NCI-H82 treated with DMSO at 0.1 percent for 48 hours (cell line): ENCODE results near the gene GARS1.
"Not testable (repeated sequence)": the region's sequence is repeated elsewhere in the genome, so short reads cannot be mapped to it uniquely, and the experiment has no call there.

Experiments used
- DNase-seq: peaks from one replicate; lab custom pipeline; 2025; ENCODE audit not compliant: unreplicated experiment; lab: John Stamatoyannopoulos, UW

Gene GARS1

DNA sequence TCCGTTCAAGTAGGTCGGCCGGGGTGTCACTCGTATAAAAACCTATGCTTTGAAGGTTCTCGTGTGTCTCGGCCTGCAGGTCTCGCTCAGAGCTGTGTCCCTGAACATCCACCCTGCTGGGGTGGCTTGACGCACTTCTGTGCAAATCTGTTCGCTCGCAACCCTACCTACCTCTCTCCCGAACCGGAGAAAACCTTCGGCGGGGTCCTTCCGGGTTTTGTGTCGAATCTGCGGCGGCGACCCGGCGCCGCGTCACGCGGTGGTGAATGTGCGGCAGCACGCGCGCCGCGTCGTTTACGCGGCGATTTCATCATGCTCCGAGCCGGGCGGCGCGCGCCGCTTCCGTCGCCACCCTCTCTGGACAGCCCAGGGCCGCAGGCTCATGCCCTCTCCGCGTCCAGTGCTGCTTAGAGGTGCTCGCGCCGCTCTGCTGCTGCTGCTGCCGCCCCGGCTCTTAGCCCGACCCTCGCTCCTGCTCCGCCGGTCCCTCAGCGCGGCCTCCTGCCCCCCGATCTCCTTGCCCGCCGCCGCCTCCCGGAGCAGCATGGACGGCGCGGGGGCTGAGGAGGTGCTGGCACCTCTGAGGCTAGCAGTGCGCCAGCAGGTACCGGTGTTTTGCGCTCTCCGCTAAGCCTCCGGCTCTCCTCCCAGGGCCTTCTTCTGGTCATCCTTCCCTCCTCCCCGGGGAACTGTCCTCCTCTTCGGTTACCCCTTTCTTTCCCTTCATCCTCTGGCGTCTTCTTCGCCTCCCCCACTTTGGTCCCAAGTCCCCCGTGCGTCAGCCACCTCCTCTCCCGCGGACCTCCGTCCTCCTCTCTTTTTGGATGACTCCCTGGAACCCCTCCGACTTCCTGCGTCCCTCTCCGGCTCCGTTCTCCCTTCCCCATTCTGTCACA, at the start of gene GARS1:
TSS of gene GARS1 (plus strand) at position 339 of the 896 bp plus-strand sequence. CDS start at position 383, 44 bp downstream.
- DNase-seq: peak; percentile 38

- no peak for DNase-seq
Measured at GRCh38 chr7:30545791-30546555, 48.7 kb upstream of the GARS1 start.

- DNase-seq: no peak
Measured at GRCh38 chr7:30546596-30546995, 48.1 kb upstream of the GARS1 start.

- peak; percentile 34 for DNase-seq
Measured at GRCh38 chr7:30548845-30549244, 45.8 kb upstream of the GARS1 start.

DNA sequence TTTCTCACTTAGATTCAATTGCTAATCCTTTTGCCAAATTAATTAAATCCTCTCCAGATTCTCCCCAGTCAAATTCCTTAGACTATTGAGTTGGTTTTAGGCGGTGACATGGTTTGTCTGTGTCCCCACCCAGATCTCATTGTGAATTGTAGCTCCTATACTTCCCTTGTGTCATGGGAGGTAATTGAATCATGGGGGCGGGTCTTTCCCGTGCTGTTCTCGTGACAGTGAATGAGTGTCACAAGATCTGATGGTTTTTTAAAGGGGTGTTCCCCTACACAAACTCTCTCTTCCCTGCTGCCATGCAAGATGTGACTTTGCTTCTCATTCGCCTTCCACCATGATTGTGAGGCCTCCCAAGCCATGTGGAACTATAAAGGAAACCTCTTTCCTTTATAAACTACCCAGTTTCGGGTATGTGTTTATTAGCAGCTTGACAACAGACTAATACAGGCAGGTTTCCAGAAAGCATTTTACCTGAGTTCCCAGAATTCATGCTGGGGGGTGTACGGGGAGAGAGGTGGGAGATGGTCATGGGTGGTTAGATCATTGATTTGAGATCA, 44.7 kb upstream of the GARS1 start:
- DNase-seq: no peak

GRCh38 chr7:30552330-30552729, 42.3 kb upstream of the GARS1 start:
- DNase-seq: no peak

DNA sequence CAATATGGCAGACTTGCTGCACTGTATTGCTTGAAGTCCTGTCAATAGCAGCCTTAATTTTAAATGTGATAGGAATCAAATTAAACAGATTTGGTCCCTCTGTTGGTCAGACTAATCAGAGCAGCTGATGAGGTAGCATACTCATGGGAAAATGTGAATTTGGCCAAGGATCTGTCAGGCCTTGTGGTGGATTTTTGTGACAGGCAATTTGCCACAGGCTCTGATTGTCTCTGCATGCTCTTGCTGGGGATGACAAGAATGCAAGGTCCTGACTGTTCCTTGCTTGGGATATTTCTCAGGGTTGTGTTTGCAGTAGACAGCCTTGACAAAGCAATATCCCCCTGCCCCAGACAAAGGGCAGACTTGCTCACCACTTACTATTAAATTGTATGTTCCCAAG, 41.5 kb upstream of the GARS1 start:
- DNase-seq: no peak

DNA sequence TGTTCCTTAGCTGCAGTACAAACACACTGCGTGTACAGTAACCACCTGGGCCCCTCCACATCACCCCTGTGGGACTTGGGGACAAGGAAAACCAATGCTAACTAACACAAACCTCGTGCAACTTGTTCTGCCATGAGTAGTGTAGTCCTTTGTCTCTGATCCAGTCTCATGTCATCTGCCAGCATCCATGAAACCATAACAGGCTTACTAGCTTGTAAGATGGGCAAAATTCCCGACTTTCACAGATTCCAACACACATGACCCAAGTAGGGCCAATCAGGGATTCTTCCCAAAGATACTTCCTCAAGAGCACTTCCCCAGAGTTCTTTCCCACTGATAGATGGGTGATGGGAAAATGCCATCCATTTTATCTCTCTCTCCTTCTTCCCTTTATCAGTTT, 41.1 kb upstream of the GARS1 start:
- DNase-seq: no peak

DNA sequence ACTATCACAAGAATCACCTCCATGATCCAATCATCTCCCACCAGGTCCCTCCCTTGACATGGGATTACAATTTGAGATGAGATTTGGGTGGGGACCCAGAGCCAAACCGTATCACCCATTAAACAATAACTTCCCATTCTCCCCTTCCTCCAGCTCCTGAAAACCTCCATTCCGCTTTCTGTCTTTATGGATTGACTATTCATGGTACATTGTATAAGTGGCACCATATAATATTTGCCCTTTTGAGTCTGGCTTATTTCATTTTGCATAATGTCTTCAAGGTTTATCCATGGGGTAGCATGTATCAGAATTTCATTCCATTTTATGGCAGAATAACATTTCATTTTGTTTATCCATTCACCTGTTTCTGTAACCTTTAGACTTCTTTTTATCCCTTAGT, 39.2 kb upstream of the GARS1 start:
- DNase-seq: no peak

DNA sequence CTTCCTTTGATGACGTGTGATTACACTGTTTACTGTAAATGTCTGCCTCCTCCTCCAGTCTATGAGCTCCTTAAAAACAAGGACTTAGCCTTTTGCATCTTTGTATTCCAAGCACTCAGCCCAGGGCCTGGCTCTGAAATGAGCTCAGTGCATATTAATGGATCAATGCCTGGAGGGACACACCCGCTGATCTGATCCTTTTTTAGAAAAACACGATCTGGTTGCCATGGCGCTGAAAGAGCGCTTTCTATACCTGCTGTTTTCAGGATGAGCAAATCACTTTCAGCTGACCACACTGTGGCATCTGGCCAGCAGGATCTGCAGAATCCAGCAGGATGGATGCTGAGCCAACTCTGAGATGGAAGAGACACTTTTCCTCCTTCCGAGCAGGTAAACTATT, 37.8 kb upstream of the GARS1 start:
- DNase-seq: no peak

DNA sequence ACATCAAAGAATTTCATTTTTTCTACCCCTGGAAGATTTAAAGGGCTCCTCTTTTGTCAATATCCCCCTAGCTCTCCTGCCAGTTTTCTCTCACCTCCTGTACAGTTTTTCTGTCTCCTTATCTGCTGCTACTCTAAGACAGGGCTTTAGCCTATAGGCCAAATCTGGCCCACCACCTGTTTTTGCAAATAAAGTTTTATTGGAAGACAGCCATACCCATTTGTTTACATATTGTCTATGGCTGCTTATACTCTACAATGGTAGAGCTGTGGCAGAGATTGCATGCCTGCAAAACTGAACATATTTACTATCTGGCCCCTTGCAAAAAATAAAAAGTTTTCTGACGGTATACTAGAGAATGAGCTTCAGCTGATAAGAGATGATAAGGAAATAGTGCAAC, 37.4 kb upstream of the GARS1 start:
- no peak for DNase-seq

DNA sequence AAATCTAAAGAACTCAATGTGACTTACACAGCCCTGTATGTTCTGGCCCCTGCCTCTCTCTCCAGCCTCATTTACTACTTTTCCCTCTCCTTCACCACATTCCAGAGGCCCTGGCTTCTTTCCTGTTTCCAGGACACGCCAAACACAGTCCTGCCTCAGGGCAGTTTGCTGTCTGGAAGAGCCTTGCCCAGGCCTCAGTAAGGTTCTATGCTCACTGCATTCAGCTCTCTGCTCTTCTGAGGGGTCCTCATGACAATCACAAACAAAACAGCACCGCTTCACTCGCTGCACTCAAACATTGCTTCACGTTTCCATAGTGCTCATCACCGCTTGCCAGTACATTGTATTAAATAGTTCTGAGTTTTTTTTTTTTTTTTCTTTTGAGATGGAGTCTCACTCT, 35.1 kb upstream of the GARS1 start:
- no peak for DNase-seq

- DNase-seq: no peak
Measured at GRCh38 chr7:30561389-30561788, 33.3 kb upstream of the GARS1 start.

GRCh38 chr7:30562498-30562897, 32.2 kb upstream of the GARS1 start:
- DNase-seq: no peak

DNA sequence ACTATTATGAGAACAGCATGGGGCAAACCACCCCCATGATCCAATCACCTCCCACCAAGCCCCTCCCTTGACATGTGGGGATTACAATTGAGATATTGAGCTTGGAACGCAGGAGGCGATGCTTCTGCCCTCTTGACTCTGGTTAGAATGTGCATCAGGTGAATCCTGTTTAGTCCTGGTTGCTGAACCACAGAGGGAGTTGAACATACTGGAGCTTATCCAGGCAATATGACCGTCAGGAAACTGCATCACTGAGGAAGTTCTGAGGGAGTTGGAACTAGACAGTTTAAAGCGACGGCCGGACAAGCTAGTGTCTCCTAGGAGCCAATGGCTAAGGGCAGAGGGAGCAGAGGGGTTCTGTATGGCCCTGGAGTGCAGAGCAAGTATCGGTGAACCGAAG, 31.8 kb upstream of the GARS1 start:
- no peak for DNase-seq

- DNase-seq: no peak
Measured at GRCh38 chr7:30563326-30563942, 31.2 kb upstream of the GARS1 start.

DNA sequence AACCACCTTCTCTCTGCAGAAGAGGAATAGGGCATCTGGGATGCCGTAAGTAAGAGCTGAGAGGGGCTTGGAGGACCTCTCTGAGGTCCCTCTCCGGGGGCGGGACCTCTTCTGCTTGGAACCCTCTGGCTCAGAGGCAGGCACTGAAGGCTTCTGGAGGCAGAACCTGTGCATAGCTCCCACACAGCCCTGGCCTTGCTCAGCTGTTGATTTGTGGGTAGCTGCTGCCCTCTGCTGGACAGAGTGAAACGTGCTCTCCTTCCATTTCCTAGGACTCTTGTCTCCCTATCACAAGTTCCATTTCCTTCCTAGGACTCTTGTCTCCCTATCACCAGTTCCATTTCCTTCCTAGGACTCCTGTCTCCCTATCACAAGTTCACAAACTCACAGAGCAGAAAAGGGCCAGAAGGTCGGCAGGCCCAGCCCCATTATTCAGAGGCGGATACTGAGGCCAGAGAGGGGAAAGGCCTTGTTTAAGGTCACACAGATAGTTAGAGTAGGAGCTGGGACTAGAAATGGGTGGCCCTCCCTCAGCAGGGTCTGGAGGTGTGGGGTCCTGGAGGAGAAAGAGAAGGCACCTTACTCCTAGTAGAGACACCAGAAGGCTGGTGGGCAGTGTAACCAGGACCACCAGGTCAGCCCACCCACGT, 30.3 kb upstream of the GARS1 start:
- DNase-seq: peak; percentile 68

- DNase-seq: no peak
Measured at GRCh38 chr7:30566596-30566995, 28.1 kb upstream of the GARS1 start.

GRCh38 chr7:30567081-30567480, 27.6 kb upstream of the GARS1 start:
- no peak for DNase-seq

GRCh38 chr7:30570238-30570637, 24.4 kb upstream of the GARS1 start:
- DNase-seq: not testable (repeated sequence)
